ENCODE data around the gene SF3B6.
A peak's percentile ranks its signal among the peaks of the same experiment; 100 is the strongest.
"Not testable (repeated sequence)": the region's sequence is repeated elsewhere in the genome, so short reads cannot be mapped to it uniquely, and the experiment has no call there.

SF3B6 gene

DNA sequence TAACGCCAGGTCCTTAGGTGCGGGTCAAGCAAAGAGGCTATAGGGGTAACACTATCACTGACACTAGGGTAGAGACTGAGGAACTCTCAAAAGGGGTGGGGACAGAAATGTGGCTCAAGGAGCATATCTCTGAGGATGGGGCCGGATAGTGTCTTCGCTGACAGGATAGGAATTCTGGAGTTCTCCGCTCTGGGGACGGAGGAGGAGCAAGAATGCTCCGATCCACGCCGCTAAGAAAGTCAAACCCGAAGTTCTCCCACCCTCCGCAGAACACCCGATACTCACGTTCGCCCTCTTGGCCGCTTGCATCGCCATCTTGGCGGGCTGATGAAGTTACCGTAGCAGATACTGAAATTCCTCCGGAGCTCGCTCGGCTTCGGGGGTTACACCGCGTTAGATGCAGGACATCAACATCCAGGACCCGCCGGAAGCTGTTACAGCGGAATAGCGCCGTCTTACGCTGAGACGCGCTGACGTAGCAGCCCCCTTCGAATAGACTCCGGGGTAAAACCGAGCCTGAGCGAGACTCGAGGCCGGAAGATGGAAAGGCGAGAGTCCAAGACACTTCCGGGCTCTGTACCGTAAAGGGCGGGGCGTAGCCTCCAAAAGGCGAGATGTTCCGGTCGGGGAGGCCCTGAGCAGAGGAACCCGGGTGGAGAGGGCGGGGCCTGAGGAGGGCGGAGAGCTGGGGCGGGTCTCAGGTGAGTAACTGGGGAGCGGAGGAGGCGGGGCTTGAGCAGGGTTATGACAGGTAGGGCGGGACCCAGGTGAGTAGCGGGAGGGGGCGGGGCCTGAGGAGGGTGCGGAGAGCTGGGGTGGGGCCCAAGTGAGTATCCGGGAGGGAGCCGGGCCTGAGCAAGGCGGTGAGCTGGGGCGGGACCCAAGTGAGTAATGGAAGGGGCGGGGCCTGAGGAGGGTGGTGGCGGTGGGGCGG is at the start of gene SF3B6:
Gene SF3B6, minus strand, starts transcription at position 412 of the 934 bp plus-strand sequence. Its CDS starts 97 bp downstream, at position 315.
- DNase-seq (ENCODE audit: insufficient read length, low spot score) (peak; percentile 89), FAIRE-seq (peak; percentile 99)

- DNase-seq (ENCODE audit: insufficient read length, low spot score): no peak
- peak; percentile 69 for FAIRE-seq
Measured at GRCh38 chr2:24123922-24124580, 47.9 kb upstream of the SF3B6 start.

- peak; percentile 78 for FAIRE-seq
- peak; percentile 87 for DNase-seq (ENCODE audit: insufficient read length, low spot score)
Measured at GRCh38 chr2:24123195-24123921, 47.2 kb upstream of the SF3B6 start, which contains the start of the genes FAM228B and PFN4. FAM228B (plus strand) TSS chr2:24123469; CDS start chr2:24124362, 893 bp downstream. PFN4 (minus strand) TSS chr2:24123334; CDS start chr2:24122535, 799 bp downstream.

- DNase-seq (ENCODE audit: insufficient read length, low spot score) (no peak), FAIRE-seq (peak; percentile 68)
Measured at GRCh38 chr2:24122366-24123194, 46.5 kb upstream of the SF3B6 start.

DNA sequence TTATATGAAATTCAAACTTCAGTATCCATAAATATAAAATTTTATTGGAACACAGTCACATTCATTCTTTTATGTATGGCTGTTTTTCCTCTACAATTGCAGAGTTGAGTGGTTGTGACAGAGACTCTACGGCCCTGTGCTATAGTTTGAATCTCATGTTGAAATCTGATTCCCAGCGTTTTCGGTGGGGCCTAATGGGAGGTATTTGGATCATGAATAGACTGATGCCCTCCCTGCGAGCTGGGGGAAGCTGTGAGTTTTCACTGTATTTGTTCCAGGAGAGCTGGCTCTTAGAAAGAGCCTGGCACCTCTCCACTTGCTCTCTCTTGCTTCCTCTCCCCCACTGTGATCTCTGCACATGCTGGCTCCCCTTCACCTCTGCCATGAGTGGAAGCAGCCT is 45.3 kb upstream of the SF3B6 start:
- FAIRE-seq (no peak), DNase-seq (ENCODE audit: insufficient read length, low spot score) (no peak)

DNA sequence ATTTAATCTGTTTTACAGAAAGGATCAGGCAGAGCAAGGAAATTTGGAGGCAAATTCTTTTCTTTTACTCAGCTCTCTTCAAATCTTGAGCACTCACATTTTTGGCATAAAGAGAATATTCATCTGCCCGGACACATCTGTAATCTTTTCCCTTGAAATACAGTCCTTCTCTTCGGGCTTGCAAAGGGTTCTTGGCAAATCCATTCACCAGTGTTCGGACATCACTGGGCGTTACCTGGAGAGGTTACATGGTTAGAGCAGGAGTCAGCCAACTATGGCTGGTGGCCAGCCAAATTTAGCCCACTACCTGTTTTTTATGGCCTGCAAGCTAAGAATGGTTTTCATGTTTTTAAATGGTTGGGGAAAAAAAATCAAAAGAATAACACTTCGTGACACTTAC is 44.9 kb upstream of the SF3B6 start:
- DNase-seq (ENCODE audit: insufficient read length, low spot score): no peak
- no peak for FAIRE-seq

DNA sequence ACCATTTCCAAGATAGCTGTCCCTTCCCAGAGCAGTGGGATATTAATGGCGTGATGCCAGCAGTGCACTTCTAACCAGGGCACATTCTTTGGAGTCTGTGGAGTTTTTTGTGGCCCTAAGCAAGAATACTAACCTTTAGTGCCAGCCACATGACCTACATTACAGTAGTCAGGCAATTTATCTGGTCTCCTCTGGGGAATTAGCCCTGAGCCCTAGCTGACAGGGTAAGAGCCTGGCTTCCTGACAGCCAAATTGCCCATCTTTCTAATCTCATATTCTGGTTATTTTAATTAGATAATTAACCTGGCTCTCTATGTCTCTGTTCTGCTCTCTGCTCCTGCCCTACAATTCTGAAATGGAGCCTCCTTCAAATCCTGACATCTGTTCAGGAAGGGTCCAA is 41.8 kb upstream of the SF3B6 start:
- DNase-seq (ENCODE audit: insufficient read length, low spot score) (no peak), FAIRE-seq (no peak)

DNA sequence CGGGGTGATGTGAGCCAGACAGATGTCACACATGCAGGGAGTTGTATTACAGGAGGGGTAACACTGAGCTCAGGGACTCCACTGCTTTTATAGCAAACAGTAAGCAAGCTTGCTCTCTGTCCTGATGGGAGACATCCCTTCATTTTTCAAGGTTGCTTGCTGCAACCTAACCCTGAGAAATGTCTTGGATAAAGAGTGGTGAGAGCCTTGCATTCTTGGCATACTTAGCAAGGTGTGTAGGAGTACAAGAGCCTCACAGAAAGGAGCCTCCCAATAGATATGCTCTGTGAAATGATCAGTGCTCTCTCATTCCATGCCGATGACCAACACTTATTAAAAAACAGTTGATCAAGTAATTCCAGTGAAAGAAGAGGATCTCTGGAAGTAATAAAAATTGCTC is 38.9 kb upstream of the SF3B6 start:
- DNase-seq (ENCODE audit: insufficient read length, low spot score): no peak
- no peak for FAIRE-seq

- no peak for DNase-seq (ENCODE audit: insufficient read length, low spot score)
- no peak for FAIRE-seq
Measured at GRCh38 chr2:24111407-24111901, 35.3 kb upstream of the SF3B6 start.

DNA sequence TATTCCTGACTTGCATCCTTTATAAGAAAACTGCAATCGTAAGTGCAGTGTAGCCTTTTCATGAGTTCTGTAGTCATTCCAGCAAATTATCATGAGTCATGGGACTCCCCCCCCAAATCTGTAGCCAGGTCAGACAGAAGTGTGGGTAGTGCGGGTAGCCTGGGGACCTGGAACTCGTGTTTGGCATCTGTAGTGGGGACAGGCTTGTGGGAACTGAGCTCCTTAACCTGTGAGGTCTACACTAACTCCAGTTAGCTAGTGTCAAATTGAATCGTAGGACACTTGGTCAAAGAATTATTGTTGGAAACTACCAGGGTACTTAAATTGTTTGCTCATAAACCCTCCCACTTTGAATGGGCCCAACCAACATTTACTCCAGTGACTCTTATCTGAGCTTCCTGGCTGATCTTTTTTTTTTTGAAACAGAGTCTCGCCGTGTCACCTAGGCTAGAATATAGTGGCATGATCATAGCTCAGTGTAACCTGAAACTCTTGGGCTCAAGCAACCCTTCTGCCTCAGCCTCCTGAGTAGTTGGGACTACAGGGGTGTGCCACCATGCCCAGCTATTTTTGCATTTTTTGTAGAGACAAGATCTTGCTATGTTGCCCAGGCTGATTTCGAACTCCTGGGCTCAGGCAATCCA is 34.7 kb upstream of the SF3B6 start:
- FAIRE-seq (no peak), DNase-seq (ENCODE audit: insufficient read length, low spot score) (no peak)

DNA sequence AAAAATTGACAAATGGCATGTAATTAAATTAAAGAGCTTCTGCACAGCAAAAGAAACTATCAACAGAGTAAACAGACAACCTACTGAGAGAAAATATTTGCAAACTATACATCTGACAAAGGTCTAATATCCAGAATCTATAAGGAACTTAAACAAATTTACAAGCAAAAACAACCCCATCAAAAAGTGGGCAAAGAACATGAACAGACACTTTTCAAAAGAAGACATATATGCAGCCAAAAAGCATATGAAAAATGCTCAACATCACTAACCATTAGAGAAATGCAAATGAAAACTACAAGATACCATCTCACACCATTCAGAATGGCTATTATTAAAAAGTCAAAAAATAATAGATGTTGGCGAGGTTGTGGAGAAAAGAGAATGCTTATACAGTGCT is 33.3 kb upstream of the SF3B6 start:
- FAIRE-seq; DNase-seq (ENCODE audit: insufficient read length, low spot score): not testable (repeated sequence)

GRCh38 chr2:24107336-24107735 is 31.2 kb upstream of the SF3B6 start:
- no peak for DNase-seq (ENCODE audit: insufficient read length, low spot score)
- no peak for FAIRE-seq

DNA sequence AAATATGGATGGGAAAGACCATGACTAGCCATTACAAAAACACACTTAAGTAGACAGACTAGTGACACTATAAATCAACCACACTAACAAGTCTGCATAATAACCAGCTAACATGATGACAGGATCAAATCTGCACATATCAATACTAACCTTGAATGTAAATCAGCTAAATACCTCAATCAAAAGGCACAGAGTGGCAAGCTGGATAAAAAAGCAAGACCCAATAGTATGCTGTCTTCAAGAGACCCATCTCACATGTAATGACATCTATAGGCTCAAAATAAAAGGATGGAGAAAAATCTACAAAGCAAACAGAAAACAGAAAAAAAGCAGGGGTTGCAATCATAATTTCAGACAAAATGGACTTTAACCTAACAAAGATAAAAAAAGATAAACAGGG is 30.7 kb upstream of the SF3B6 start:
- DNase-seq (ENCODE audit: insufficient read length, low spot score): no peak
- no peak for FAIRE-seq

GRCh38 chr2:24105816-24106215 is 29.7 kb upstream of the SF3B6 start:
- no peak for FAIRE-seq
- DNase-seq (ENCODE audit: insufficient read length, low spot score): no peak

DNA sequence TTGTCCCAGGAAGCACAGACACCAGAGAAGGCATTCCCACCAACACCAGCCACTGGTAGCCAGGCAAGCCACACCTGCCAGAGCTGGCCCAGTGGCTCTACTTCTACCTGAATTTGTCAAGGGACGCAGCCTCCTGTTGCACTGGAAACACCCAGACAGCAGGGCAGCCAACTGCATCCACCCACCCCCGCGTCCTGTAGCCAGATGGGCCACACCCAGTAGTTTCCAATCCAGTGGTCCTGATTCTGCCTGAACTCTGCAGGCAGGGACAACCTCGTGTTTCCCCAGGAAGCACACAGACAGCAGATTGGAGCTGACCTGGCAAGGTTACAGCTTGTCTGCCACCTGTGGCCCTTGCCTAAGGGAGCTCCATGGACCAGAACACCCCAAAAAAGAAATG is 28.8 kb upstream of the SF3B6 start:
- DNase-seq (ENCODE audit: insufficient read length, low spot score) (no peak), FAIRE-seq (no peak)

DNA sequence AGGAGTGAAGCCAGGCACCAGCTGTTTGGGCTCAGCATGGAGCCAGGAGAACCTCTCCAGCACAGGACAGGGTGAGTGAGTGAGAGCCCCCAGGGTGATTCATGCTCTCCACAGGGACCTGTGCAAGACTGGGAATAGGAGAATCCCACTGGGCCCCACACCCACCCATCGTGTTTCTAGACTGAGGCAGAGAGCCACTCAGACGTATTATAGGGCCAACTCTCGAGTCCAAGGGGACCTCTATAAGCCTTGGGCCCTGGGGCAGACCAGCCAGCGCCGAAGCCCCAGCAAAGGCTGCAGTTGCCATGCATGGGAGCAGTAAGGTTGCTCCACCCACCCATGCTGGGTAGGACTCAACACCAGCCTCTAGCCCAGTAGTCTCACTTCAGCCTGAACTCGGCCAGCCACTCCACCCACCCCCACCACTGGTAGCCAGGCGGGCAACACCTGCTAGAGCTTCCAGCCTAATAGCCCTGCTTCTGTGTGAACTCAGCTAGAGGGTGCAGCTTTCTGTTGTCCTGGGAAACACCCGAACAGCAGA is 28.1 kb upstream of the SF3B6 start:
- no peak for DNase-seq (ENCODE audit: insufficient read length, low spot score)

DNA sequence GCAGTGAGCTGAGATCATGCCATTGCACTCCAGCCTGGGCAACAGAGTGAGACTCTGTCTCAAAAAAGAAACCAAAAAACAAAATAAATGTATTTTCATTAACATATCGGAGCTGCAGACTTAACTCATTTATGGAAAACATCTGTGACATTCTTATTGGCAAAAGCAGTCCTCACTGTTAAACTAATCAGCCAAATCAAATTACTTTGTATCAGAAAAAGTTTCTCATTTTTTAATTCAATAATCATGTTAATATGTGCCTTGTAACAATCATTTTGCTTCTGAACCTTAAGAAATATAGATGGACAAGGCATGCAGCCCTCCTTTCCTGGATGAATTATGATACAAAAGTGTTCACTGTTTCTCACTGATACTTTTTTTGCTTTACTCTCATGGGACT is 26.6 kb upstream of the SF3B6 start:
- DNase-seq (ENCODE audit: insufficient read length, low spot score) (no peak), FAIRE-seq (no peak)

More for the DNA sequence above, 28.1 kb upstream of the SF3B6 start:
- no peak for FAIRE-seq

DNA sequence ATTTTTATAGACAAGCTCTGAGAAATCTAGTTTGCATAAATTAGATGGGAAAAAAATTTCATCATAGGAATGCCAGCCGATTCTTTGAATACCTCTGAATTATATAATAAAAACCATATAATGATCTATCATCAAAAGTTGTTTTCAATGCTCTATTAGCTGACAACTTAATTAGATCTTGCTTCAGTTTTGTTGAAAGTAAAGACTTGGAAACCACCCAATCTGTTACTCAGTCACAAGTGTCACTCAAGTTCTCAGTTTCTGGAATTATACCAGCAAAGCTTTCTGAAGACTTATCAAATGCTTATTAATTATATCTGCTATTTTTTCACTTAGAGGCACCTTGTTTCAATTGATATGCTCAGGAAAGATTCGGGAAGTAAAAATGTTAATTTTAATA is 25.9 kb upstream of the SF3B6 start:
- DNase-seq (ENCODE audit: insufficient read length, low spot score) (no peak), FAIRE-seq (no peak)

DNA sequence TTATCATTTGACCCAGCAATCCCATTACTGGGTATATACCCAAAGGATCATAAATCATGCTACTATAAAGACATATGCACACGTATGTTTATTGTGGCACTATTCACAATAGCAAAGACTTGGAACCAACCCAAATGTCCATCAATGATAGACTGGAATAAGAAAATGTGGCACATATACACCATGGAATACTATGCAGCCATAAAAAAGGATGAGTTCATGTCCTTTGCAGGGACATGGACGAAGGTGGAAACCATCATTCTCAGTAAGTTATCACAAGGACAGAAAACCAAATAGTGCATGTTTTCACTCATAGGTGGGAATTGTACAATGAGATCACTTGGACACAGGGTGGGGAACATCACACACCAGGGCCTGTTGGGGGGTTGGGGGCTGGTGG is 24.6 kb upstream of the SF3B6 start:
- DNase-seq (ENCODE audit: insufficient read length, low spot score); FAIRE-seq: not testable (repeated sequence)

Measured in GM19239 (cell line).